ENCODE measurements around the gene TSPEAR.

- TF ChIP-seq CTCF (IDR thresholded peaks at IDR 0.05) (no peak), EZH2 (IDR thresholded peaks at IDR 0.05; ENCODE audit: borderline replicate concordance, insufficient read depth, low read depth, low read length, poor library complexity, severe bottlenecking) (no peak)
Observed at GRCh38 chr21:44609193-44609592, 102.2 kb downstream of the TSPEAR start.

Measured in B cell (primary cell).